Gastrocnemius medialis (tissue), 4 donors: Measurements from ENCODE around the gene PARD3. TPM values are rescaled to one million over a fixed set of nuclear protein-coding genes. Genes with fewer than 3 reads are reported as not detected.

ENCODE experiments used
- ATAC-seq, 2 donors: fragments of 150-250 bp; one replicate each; pipeline ENCODE4 v1.9.1; 2016
- DNase-seq, 2 donors: peaks; one replicate each; pipeline ENCODE4 v3.0.0-alpha.2; 2019
- H3K27ac ChIP-seq, 4 donors: fragments of 200-600 bp; sonication (generic); 1 replicate in 1 of 4; 2 replicates in 3 of 4; pipeline ENCODE4 v1.5.1; 2016 to 2018; ENCODE audit warnings: mild to moderate bottlenecking in 2 of 4, moderate library complexity in 1 of 4
- H3K27me3 ChIP-seq, 3 donors: fragments of 200-600 bp; sonication (generic) in 2 of 3; 1 replicate in 1 of 3; 2 replicates in 2 of 3; pipeline versions ENCODE4 v1.5.1 to v1.6.0; 2016 to 2019; ENCODE audit warnings: mild to moderate bottlenecking in 1 of 3, moderate library complexity in 1 of 3
- H3K36me3 ChIP-seq, 2 donors: fragments of 200-600 bp; sonication (generic) in 1 of 2; one replicate each; pipeline ENCODE4 v1.5.1; 2017 to 2018
- H3K4me1 ChIP-seq, 2 donors: fragments of 200-600 bp; sonication (generic) in 1 of 2; one replicate each; pipeline ENCODE4 v1.5.1; 2016 to 2017; ENCODE audit warnings: mild to moderate bottlenecking in 2 of 2
- H3K4me3 ChIP-seq, 4 donors: fragments of 200-600 bp; sonication (generic) in 3 of 4; 1 replicate in 1 of 4; 2 replicates in 3 of 4; pipeline ENCODE4 v1.5.1; 2016 to 2019; ENCODE audit warnings: mild to moderate bottlenecking in 2 of 4
- H3K9me3 ChIP-seq, 3 donors: fragments of 200-600 bp; sonication (generic) in 2 of 3; 1 replicate in 1 of 3; 2 replicates in 2 of 3; pipeline ENCODE4 v1.5.1; 2016 to 2019
- POLR2A ChIP-seq, 2 donors: fragments of 450-650 bp; IDR thresholded peaks; one replicate each; pipeline ENCODE4 v1.6.1; 2017; ENCODE audit warnings: antibody characterized with exemption in 2 of 2, mild to moderate bottlenecking in 2 of 2, moderate library complexity in 2 of 2
- in situ Hi-C, 4 donors: fragments of 200-750 bp; cut with MboI; loops; one replicate each; pipeline versions ENCODE4 v1.15.0 to v1.8.0; 2017; ENCODE audit warnings: low sequenced_read_pairs in 4 of 4
- intact Hi-C: fragments of 100-400 bp; cut with DNase I; formaldehyde crosslinking; loops from one replicate; pipeline ENCODE4 v1.15.1; 2023; ENCODE audit warnings: low total_unique reads
- total RNA-seq, 4 donors: library from RNA; depleted of rRNA; stranded (reverse); fragments of >200 nt; gene quantifications; one replicate each; pipeline versions ENCODE4 v1.1.0 to v1.2.3, GENCODE V29; 2016
- TF ChIP-seq, protein P1 (sequence below), 5 experiments: fragments of 450-650 bp in 3 of 5; fragments of 200-600 bp in 2 of 5; sonication (generic) in 2 of 5; IDR thresholded peaks in 4 of 5; conservative IDR thresholded peaks in 1 of 5; 1 replicate in 4 of 5; 2 replicates in 1 of 5; pipeline ENCODE4 v1.5.1; 2016 to 2019; ENCODE audit warnings: antibody characterized with exemption in 5 of 5, mild to moderate bottlenecking in 3 of 5, moderate library complexity in 3 of 5

PARD3 gene
- total RNA-seq, 4 donors from 2014 or later: 64.6 to 75.8 (median 68.3) TPM

DNA sequence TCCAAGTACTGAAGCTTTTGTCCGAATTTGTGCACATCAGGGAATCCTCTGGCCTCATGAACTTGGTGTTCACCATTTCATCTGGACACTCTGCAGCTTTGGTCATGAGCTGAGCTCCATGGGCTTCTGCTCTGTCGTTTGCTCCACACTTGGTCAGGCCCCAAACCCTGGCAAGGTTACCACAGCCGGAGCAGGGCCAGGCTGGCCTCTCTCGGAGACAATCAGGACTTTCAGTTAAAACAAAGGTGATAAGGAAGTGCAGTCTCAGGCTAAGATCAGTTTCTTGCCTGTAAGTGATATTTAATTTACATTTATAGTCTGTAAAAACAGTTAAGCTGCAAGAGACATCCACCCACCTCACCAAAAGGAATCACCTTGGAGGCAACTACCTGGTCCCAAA is 558.9 kb downstream of the PARD3 start:
- in situ Hi-C loops: no loop called here
- TF ChIP-seq, protein P1, sequence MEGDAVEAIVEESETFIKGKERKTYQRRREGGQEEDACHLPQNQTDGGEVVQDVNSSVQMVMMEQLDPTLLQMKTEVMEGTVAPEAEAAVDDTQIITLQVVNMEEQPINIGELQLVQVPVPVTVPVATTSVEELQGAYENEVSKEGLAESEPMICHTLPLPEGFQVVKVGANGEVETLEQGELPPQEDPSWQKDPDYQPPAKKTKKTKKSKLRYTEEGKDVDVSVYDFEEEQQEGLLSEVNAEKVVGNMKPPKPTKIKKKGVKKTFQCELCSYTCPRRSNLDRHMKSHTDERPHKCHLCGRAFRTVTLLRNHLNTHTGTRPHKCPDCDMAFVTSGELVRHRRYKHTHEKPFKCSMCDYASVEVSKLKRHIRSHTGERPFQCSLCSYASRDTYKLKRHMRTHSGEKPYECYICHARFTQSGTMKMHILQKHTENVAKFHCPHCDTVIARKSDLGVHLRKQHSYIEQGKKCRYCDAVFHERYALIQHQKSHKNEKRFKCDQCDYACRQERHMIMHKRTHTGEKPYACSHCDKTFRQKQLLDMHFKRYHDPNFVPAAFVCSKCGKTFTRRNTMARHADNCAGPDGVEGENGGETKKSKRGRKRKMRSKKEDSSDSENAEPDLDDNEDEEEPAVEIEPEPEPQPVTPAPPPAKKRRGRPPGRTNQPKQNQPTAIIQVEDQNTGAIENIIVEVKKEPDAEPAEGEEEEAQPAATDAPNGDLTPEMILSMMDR (IDR thresholded peaks at IDR 0.05 in 4 of 5, conservative IDR thresholded peaks at IDR 0.05 in 1 of 5): no peak
- no peaks in the 10 kb centered on the region for H3K9me3 ChIP-seq

DNA sequence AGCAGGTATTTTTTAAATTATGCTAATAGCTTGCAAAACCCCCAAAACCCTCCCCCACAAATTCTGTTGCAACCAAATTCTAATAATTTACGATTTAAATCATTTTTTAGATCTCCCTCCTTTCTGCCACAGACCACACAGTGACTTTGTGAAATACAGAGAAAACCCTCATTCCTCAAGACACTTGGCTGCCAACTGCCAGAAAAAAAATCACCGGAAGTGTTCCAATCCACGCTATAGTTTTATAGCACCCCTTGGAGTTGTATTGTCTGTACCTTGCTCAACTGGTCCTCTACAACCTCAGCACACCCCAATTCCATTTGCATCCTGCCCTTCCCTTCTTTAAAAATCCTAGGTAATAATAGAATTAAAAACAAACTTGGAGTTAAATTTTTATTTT is 560.1 kb downstream of the PARD3 start:
- intact Hi-C loops (no loop called here), in situ Hi-C loops (no loop called here)
- no peaks in the 10 kb centered on the region for H3K36me3 ChIP-seq
- no peak overlapping the region for H3K27ac ChIP-seq
- no peak overlapping the region for H3K4me3 ChIP-seq
- no peaks in the 10 kb centered on the region for H3K9me3 ChIP-seq
- no peaks in the 10 kb centered on the region for H3K4me1 ChIP-seq
- DNase-seq (no peak), ATAC-seq (no peak)
- no peak for TF ChIP-seq POLR2A (IDR thresholded peaks at IDR 0.05)
- TF ChIP-seq, protein P1 (IDR thresholded peaks at IDR 0.05 in 4 of 5, conservative IDR thresholded peaks at IDR 0.05 in 1 of 5): no peak
- no peaks in the 10 kb centered on the region for H3K27me3 ChIP-seq

More for the DNA sequence above, 558.9 kb downstream of the PARD3 start:
- no peaks in the 10 kb centered on the region for H3K36me3 ChIP-seq
- H3K27ac ChIP-seq: no peak overlapping the region
- H3K4me3 ChIP-seq: no peak overlapping the region
- ATAC-seq: no peak
- H3K4me1 ChIP-seq: no peaks in the 10 kb centered on the region
- intact Hi-C loops: no loop called here
- no peaks in the 10 kb centered on the region for H3K27me3 ChIP-seq
- no peak for DNase-seq

DNA sequence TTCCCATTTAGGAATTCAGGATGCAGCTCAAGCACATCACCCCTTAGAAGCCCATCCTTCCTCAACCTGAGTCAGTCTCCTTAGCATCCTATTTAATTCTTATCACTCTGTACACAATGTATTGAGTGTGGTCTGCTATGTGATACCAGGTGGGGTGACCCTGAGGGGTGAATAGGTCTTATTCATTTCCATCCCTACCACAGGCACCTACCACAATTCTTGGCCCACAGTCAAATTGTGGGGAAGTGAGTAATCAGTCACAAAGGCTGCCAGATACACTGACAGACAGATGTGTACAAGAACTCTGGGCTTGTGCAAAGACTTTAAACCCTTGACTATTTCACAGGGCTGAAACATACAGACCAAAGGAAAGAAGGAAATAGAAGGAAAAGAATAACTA is 560.5 kb downstream of the PARD3 start:
- ATAC-seq: no peak
- Histone ChIP-seq H3K9me3 (no peaks in the 10 kb centered on the region), H3K27me3 (no peaks in the 10 kb centered on the region), H3K4me1 (no peaks in the 10 kb centered on the region), H3K4me3 (no peak overlapping the region), H3K27ac (no peak overlapping the region), H3K36me3 (no peaks in the 10 kb centered on the region)
- in situ Hi-C loops (no loop called here), intact Hi-C loops (no loop called here)
- no peak for DNase-seq
- TF ChIP-seq, protein P1 (IDR thresholded peaks at IDR 0.05 in 4 of 5, conservative IDR thresholded peaks at IDR 0.05 in 1 of 5): no peak
- no peak for TF ChIP-seq POLR2A (IDR thresholded peaks at IDR 0.05)

DNA sequence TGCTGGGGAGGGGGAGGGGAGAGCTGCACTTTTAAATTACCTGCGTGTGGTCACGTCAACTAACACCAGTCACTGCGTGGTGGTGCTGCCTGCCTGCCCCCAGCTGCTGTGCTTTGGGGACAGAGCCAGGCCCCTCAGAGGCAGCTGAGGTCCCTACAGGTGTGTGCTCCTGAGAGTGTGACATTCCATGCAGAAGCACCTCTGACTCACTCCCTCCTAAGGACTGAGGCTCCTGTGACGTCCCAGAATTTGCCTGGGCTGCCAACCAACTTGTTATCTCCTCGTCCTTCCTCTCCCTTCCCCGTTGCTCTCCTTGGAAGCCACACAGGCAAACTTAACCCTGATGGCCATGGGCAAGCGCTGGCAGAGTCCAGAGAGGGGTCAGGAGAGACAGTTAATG is 563.0 kb downstream of the PARD3 start:
- ATAC-seq (no peak), DNase-seq (no peak)
- in situ Hi-C loops: no loop called here
- intact Hi-C loops: no loop called here
- Histone ChIP-seq H3K27ac (no peak overlapping the region), H3K27me3 (no peaks in the 10 kb centered on the region), H3K36me3 (no peaks in the 10 kb centered on the region), H3K4me3 (no peak overlapping the region), H3K4me1 (no peaks in the 10 kb centered on the region), H3K9me3 (no peaks in the 10 kb centered on the region)
- TF ChIP-seq, protein P1 (IDR thresholded peaks at IDR 0.05 in 4 of 5, conservative IDR thresholded peaks at IDR 0.05 in 1 of 5): no peak
- no peak for TF ChIP-seq POLR2A (IDR thresholded peaks at IDR 0.05)

DNA sequence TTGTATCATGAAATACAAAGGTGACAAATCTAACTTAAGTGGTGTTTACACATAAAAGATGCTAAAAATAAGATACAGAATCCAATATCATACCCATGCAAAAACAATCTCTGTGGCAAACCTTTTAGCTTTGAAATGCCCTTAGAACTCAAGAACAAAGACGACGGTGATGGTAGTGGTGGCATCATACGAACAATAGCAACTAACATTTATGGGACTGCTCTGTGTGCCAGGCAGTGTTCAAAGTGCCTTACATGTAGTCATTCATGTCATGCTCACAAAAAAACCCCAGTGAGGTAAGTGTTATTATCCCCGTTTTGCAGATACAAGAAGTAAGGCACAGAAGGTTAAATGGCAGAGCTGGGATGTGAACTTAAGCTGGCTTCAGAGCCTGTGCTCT is 563.9 kb downstream of the PARD3 start:
- in situ Hi-C loops: no loop called here
- intact Hi-C loops: no loop called here
- no peaks in the 10 kb centered on the region for H3K4me1 ChIP-seq

More for the DNA sequence above, 563.9 kb downstream of the PARD3 start:
- ATAC-seq: no peak
- Histone ChIP-seq H3K27ac (no peak overlapping the region), H3K9me3 (no peaks in the 10 kb centered on the region), H3K4me3 (no peak overlapping the region), H3K27me3 (no peaks in the 10 kb centered on the region), H3K36me3 (no peaks in the 10 kb centered on the region)
- no peak for TF ChIP-seq POLR2A (IDR thresholded peaks at IDR 0.05)
- TF ChIP-seq, protein P1 (IDR thresholded peaks at IDR 0.05 in 4 of 5, conservative IDR thresholded peaks at IDR 0.05 in 1 of 5): no peak
- no peak for DNase-seq
